GM10266 (cell line): Measurements from ENCODE around the gene CNIH2.
"Not testable (repeated sequence)": the region's sequence is repeated elsewhere in the genome, so short reads cannot be mapped to it uniquely, and the experiment has no call there.

Experiments
- DNase-seq: peaks from one replicate; pipeline ENCODE4 v3.0.0; 2012; ENCODE audit errors: extremely low spot score
- CTCF ChIP-seq: IDR thresholded peaks from 2 replicates; pipeline ENCODE4 v1.5.1; 2012; ENCODE audit warnings: mild to moderate bottlenecking, low read depth; ENCODE audit not compliant: control insufficient read depth, insufficient read depth; ENCODE audit errors: missing control alignments

CNIH2 gene

GRCh38 chr11:66318600-66318970, 40.6 kb downstream of the CNIH2 start:
- no peak for DNase-seq

DNA sequence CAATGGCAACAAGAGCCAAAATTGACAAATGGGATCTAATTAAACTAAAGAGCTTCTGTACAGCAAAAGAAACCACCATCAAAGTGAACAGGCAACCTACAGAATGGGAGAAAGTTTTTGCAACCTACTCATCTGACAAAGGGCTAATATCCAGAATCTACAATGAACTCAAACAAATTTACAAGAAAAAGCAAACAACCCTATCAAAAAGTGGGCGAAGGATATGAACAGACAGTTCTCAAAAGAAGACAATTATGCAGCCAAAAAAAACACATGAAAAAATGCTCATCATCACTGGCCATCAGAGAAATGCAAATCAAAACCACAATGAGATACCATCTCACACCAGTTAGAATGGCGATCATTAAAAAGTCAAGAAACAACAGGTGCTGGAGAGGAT, 42.3 kb downstream of the CNIH2 start:
- DNase-seq: not testable (repeated sequence)

More at GRCh38 chr11:66318600-66318970, 40.6 kb downstream of the CNIH2 start:
- TF ChIP-seq CTCF: no peak

DNA sequence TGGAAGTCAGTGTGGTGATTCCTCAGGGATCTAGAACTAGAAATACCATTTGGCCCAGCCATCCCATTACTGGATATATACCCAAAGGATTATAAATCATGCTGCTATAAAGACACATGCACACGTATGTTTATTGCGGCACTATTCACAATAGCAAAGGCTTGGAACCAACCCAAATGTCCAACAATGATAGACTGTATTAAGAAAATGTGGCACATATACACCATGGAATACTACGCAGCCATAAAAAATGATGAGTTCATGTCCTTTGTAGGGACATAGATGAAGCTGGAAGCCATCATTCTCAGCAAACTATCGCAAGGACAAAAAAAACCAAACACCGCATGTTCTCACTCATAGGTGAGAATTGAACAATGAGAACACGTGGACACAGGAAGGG, 42.8 kb downstream of the CNIH2 start:
- DNase-seq: not testable (repeated sequence)

DNA sequence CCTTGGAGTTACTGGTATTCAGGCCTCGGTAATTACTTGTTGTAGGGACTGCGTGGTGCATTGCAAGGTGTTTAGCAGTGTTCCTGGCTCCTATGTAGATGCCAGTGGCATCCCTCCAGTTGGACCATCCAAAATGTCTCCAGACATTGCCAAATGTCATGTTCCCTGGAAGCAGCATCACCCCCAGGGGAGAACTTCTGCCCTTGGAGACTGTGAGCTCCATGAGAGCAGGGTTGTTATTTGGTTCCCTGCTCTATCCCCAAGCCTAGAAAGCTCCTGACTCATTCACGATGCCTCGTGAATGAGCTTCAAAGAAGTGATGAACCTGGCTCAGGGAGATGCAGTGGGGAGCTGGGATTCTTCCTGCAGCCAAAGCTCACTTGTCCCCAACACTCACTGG, 43.6 kb downstream of the CNIH2 start:
- no peak for DNase-seq
- TF ChIP-seq CTCF: no peak

DNA sequence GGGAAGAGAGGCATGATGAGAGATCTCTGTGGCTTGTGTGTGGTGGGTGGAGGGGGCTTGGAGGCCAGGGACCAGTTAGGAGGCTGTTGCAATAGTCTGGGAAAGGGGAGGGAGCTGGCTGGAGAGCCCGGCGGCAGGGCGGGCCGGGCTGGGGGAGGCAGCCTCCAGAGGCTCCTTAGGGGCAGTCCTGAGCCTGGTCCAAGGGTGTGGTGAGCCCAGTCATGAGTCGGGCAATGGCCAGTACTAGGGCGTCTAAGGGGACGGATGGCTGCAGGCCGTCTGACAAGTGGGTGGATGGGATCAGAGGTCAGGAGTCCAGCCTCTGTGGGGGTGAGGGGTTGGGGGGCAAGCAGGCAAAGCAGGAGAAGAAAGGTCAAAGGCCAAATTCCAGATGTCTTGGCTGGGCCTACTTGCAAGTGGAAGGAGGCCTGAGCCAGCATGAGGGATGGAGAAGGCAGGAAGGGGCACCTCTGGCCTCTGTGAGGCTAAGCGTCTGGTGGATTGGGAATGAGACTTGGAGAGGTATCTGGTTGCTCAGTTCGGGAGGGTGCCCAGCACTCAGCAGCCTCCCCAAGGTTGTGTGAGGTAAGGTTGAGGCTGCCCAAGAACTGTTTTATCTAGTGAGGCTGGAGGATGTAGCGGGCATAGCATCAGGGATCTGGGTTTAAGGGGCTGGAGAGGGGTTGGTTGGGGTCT, 44.9 kb downstream of the CNIH2 start:
- DNase-seq: no peak
- no peak for TF ChIP-seq CTCF

DNA sequence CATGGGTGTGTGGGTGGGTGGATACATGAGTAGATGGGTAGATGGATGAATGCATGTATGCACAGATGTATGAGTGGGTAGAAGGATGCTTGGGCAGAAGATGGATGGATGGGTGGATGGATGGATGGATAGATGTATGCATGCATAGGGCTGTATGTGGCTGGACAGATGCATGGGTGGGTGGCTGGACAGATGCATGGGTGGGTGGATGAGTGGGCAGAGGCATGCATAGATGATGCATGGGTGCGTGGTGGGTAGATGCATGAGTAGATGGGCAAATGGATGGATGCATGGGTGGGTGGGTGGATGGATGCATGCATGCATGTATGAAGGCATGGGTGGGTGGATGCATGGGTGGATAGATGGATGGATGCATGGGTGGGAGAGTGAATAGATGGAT, 45.7 kb downstream of the CNIH2 start:
- TF ChIP-seq CTCF: no peak
- no peak for DNase-seq

- DNase-seq: no peak
- TF ChIP-seq CTCF: no peak
Observed at GRCh38 chr11:66324664-66325063, 46.7 kb downstream of the CNIH2 start.

GRCh38 chr11:66325263-66325671, 47.3 kb downstream of the CNIH2 start:
- DNase-seq: no peak

More at GRCh38 chr11:66325263-66325671, 47.3 kb downstream of the CNIH2 start:
- TF ChIP-seq CTCF: no peak
